ENCODE measurements around the gene VAV2. TPM values are rescaled to one million over a fixed set of nuclear protein-coding genes. Genes with fewer than 3 reads are reported as not detected.

The VAV2 gene
- total and polyA plus RNA-seq, 7 donors = 3.8 to 23.3 (median 7.2) TPM

GRCh38 chr9:133842721-133843227 lies 149.3 kb downstream of the VAV2 start:
- intact Hi-C loops (cut with DNase I) = no loop called here

GRCh38 chr9:133842174-133842573 lies 149.9 kb downstream of the VAV2 start:
- no peaks in the 10 kb centered on the region for H3K36me3 ChIP-seq
- DNase-seq = no peak
- H3K9me3 ChIP-seq = no peaks in the 10 kb centered on the region
- no peak overlapping the region for H3K4me3 ChIP-seq
- intact Hi-C loops (cut with DNase I) = no loop called here
- no peak for TF ChIP-seq EP300 (IDR thresholded peaks at IDR 0.05)
- no peak for TF ChIP-seq POLR2AphosphoS5 (IDR thresholded peaks at IDR 0.05)
- TF ChIP-seq POLR2A (IDR thresholded peaks at IDR 0.05) = no peak
- H3K27ac ChIP-seq = no peak overlapping the region
- H3K27me3 ChIP-seq = no peaks in the 10 kb centered on the region
- H3K4me1 ChIP-seq = peaks cover 0 to 10% (median 0%) of the 10 kb centered on the region in 4 donors
- WGBS, 2 donors = 18 to 69% methylated on average over 17 of the region's 17 CpGs

More at GRCh38 chr9:133842721-133843227, 149.3 kb downstream of the VAV2 start:
- no peak overlapping the region for H3K27ac ChIP-seq
- H3K9me3 ChIP-seq = no peaks in the 10 kb centered on the region
- no peaks in the 10 kb centered on the region for H3K36me3 ChIP-seq
- 23 to 76% methylated on average over 23 of the region's 23 CpGs for WGBS, 2 donors
- no peak for DNase-seq
- TF ChIP-seq CTCF (IDR thresholded peaks at IDR 0.05) (no peak), POLR2AphosphoS5 (IDR thresholded peaks at IDR 0.05) (no peak), EP300 (IDR thresholded peaks at IDR 0.05) (no peak), POLR2A (IDR thresholded peaks at IDR 0.05) (no peak)
- no peaks in the 10 kb centered on the region for H3K27me3 ChIP-seq
- no peak overlapping the region for H3K4me3 ChIP-seq
- peaks cover 0 to 10% (median 0%) of the 10 kb centered on the region in 4 donors for H3K4me1 ChIP-seq

GRCh38 chr9:133841167-133841812 lies 150.8 kb downstream of the VAV2 start:
- TF ChIP-seq POLR2A (IDR thresholded peaks at IDR 0.05) (no peak), CTCF (IDR thresholded peaks at IDR 0.05) (no peak), EP300 (IDR thresholded peaks at IDR 0.05) (no peak), POLR2AphosphoS5 (IDR thresholded peaks at IDR 0.05) (no peak)
- WGBS, 2 donors = 92% methylated on average over 10 of the region's 10 CpGs
- Histone ChIP-seq H3K27ac (no peak overlapping the region), H3K36me3 (no peaks in the 10 kb centered on the region), H3K27me3 (no peaks in the 10 kb centered on the region), H3K4me1 (peaks cover 0 to 10% (median 0%) of the 10 kb centered on the region in 4 donors), H3K9me3 (no peaks in the 10 kb centered on the region), H3K4me3 (no peak overlapping the region)
- intact Hi-C loops (cut with DNase I) = no loop called here
- no peak for DNase-seq

- Histone ChIP-seq H3K4me3 (no peak overlapping the region), H3K36me3 (no peaks in the 10 kb centered on the region), H3K27me3 (no peaks in the 10 kb centered on the region), H3K27ac (no peak overlapping the region), H3K9me3 (no peaks in the 10 kb centered on the region), H3K4me1 (peaks cover 0 to 3% (median 0%) of the 10 kb centered on the region in 4 donors)
- TF ChIP-seq CTCF (IDR thresholded peaks at IDR 0.05) (no peak), POLR2A (IDR thresholded peaks at IDR 0.05) (no peak), EP300 (IDR thresholded peaks at IDR 0.05) (no peak), POLR2AphosphoS5 (IDR thresholded peaks at IDR 0.05) (no peak)
- intact Hi-C loops (cut with DNase I) = no loop called here
- DNase-seq = no peak
- 62 to 80% methylated on average over 15 of the region's 15 CpGs for WGBS, 2 donors
Observed at GRCh38 chr9:133839822-133840329, 152.2 kb downstream of the VAV2 start.

- H3K36me3 ChIP-seq = no peaks in the 10 kb centered on the region
- WGBS, 2 donors = 96% methylated on average over 5 of the region's 5 CpGs
- no peak for DNase-seq
- no peak overlapping the region for H3K4me3 ChIP-seq
- H3K27ac ChIP-seq = no peak overlapping the region
- intact Hi-C loops (cut with DNase I) = no loop called here
- no peaks in the 10 kb centered on the region for H3K4me1 ChIP-seq
- no peaks in the 10 kb centered on the region for H3K9me3 ChIP-seq
- TF ChIP-seq POLR2AphosphoS5 (IDR thresholded peaks at IDR 0.05) = no peak
- no peaks in the 10 kb centered on the region for H3K27me3 ChIP-seq
Observed at GRCh38 chr9:133838859-133839507, 153.1 kb downstream of the VAV2 start.

Measured in sigmoid colon (tissue), 7 donors.